MM.1S (cell line): ENCODE results near the gene NUTM1.
"Not testable (repeated sequence)": the region's sequence is repeated elsewhere in the genome, so short reads cannot be mapped to it uniquely, and the experiment has no call there.

Experiments
- CTCF ChIP-seq: fragments of 300-600 bp; sonication (generic); IDR thresholded peaks from 2 replicates; pipeline ENCODE4 v1.5.1; 2016; ENCODE audit warnings: antibody characterized with exemption, low read length, mixed read lengths
- EZH2phosphoT487 ChIP-seq: fragments of 300-600 bp; sonication (generic); IDR thresholded peaks from 2 replicates; pipeline ENCODE4 v1.6.1; 2018; ENCODE audit warnings: antibody characterized with exemption, low read length

- not testable (repeated sequence) for TF ChIP-seq CTCF, EZH2phosphoT487
Observed at GRCh38 chr15:34389594-34390086, 46.5 kb downstream of the NUTM1 start.
